ENCODE data around the gene LCN1. TPM values are rescaled to one million over a fixed set of nuclear protein-coding genes. Genes with fewer than 3 reads are reported as not detected.

The LCN1 gene
- total and polyA plus RNA-seq, 2 of the 4 experiments (the other 2 are of a cell fraction): not detected

DNA sequence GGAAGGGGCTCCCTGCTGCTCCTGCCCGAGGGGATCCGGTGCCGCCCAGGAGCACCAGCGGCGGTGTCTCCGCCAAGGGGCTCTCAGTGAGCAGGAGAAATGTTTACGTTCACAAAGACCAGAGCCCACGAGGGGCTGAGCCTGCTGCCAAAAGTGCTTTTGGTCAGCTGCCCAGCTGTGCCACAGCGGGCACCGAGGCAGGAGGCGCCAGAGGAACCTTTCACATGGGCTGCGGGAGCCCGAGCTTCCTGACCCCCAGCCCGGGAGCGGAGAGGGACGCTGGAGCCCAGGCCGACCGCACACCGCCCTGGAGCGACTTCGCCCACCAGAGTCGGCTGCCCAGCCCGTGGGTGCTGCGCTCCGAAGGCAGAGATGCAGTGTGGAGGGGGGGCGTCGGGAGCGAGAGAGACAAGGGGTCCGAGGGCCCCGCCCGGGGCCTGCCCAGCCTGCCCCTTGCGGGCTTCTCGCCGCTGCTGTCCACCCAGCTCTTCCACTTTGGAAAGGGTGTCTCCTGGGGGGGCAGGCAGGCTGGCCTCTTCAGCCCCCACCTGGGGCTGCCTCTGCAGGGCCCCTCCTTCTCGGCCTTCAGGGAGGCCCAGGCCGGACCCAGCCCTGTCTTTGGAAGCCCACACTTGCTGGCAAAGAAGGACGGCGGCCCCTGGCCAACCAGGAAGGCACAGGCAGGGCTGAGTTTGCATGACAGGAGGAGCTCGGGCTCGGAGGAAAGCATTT, 33.8 kb upstream of the LCN1 start:
- Histone ChIP-seq H3K4ac (ENCODE audit: low read depth, low read length) (no peak overlapping the region), H3K23ac (ENCODE audit: low read depth, low read length) (no peak overlapping the region), H3K9me1 (ENCODE audit: insufficient read depth, low read length) (no peaks in the 10 kb centered on the region; the same call in 1 of the 2 replicates), H2BK15ac (ENCODE audit: low read depth, low read length) (no peak overlapping the region), H4K5ac (ENCODE audit: low read depth, low read length) (no peak overlapping the region), H3K18ac (ENCODE audit: low read depth, low read length) (no peak overlapping the region), H3K4me2 (ENCODE audit: low read depth, low read length) (no peak overlapping the region), H3K56ac (ENCODE audit: extremely low read depth, insufficient read depth, low read length) (no peak overlapping the region), H4K20me1 (ENCODE audit: insufficient read depth, low read length) (no peaks in the 10 kb centered on the region), H3K27ac (ENCODE audit: insufficient read depth, low read length) (no peak overlapping the region), H2AK9ac (replicated peaks; ENCODE audit: low read depth, low read length, poor library complexity) (no peak overlapping the region), H2BK120ac (ENCODE audit: low read depth, low read length) (no peak overlapping the region), H4K91ac (ENCODE audit: insufficient read depth, low read depth, low read length) (no peak overlapping the region), H2BK5ac (ENCODE audit: low read depth, low read length, poor library complexity, severe bottlenecking) (no peak overlapping the region), H3K14ac (replicated peaks; ENCODE audit: low read depth, low read length) (no peak overlapping the region), H2BK20ac (ENCODE audit: low read depth, low read length) (no peak overlapping the region), H3K36me3 (ENCODE audit: control insufficient read depth, insufficient read depth, low read length) (peaks cover 36% of the 10 kb centered on the region), H3K27me3 (ENCODE audit: control insufficient read depth, insufficient read depth, low read length) (no peaks in the 10 kb centered on the region), H3K9me3 (ENCODE audit: control insufficient read depth, insufficient read depth, low read length) (no peaks in the 10 kb centered on the region), H3K4me1 (ENCODE audit: control insufficient read depth, insufficient read depth, low read length) (no peaks in the 10 kb centered on the region; the same call in 1 of the 2 replicates), H2AK5ac (ENCODE audit: low read depth, low read length) (no peak overlapping the region), H3K9ac (ENCODE audit: low read depth, low read length) (no peak overlapping the region), H3K4me3 (ENCODE audit: insufficient read depth, low read depth, low read length) (no peak overlapping the region), H3K79me1 (ENCODE audit: low read depth in 1 of 2, low read length in 2 of 2) (peaks cover 0 to 3% of the 10 kb centered on the region in 2 experiments; a peak in 1 of 4 replicates), H2AFZ (replicated peaks; ENCODE audit: low read length, poor library complexity) (no peak overlapping the region), H4K8ac (ENCODE audit: low read depth in 2 of 2, low read length in 2 of 2) (no peak overlapping the region)
- TF ChIP-seq, protein P1, sequence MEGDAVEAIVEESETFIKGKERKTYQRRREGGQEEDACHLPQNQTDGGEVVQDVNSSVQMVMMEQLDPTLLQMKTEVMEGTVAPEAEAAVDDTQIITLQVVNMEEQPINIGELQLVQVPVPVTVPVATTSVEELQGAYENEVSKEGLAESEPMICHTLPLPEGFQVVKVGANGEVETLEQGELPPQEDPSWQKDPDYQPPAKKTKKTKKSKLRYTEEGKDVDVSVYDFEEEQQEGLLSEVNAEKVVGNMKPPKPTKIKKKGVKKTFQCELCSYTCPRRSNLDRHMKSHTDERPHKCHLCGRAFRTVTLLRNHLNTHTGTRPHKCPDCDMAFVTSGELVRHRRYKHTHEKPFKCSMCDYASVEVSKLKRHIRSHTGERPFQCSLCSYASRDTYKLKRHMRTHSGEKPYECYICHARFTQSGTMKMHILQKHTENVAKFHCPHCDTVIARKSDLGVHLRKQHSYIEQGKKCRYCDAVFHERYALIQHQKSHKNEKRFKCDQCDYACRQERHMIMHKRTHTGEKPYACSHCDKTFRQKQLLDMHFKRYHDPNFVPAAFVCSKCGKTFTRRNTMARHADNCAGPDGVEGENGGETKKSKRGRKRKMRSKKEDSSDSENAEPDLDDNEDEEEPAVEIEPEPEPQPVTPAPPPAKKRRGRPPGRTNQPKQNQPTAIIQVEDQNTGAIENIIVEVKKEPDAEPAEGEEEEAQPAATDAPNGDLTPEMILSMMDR (conservative IDR thresholded peaks at IDR 0.05; ENCODE audit: low read depth, low read length): no peak
- TF ChIP-seq FOS (IDR thresholded peaks at IDR 0.05; ENCODE audit: low read depth, low read length): no peak
- no peak for TF ChIP-seq MAZ (IDR thresholded peaks at IDR 0.05; ENCODE audit: borderline replicate concordance, low read depth, low read length)
- TF ChIP-seq BHLHE40 (IDR thresholded peaks at IDR 0.05; ENCODE audit: low read depth, low read length): no peak
- TF ChIP-seq MAFK (IDR thresholded peaks at IDR 0.05; ENCODE audit: low read depth, low read length): no peak
- no peak for TF ChIP-seq RFX5 (IDR thresholded peaks at IDR 0.05; ENCODE audit: low read depth, low read length)
- dilution Hi-C loops (cut with HindIII; ENCODE audit: low sequenced_read_pairs, unreplicated experiment) (no loop called here), in situ Hi-C loops (cut with MboI; ENCODE audit: low sequenced_read_pairs) (no loop called here), intact Hi-C loops (cut with micrococcal nuclease) (no loop called here)
- CTCF ChIA-PET: no interaction called here
- no TSS peak for BruUV-seq (replicated peaks)
- ATAC-seq (ENCODE audit: low read depth): no peak
- WGBS, 2 experiments (ENCODE audit: extremely low coverage in 2 of 2, insufficient read length in 1 of 2): 89% methylated on average over 11 of the region's 40 CpGs; no CpG with 5 or more reads in 1 of the 2 experiments
- no peak for DNase-seq
- POLR2A ChIA-PET (ENCODE audit: unreplicated experiment): no interaction called here

Data from IMR-90 (cell line).